Measurements from ENCODE around the gene ARHGAP45. TPM values are rescaled to one million over a fixed set of nuclear protein-coding genes. Genes with fewer than 3 reads are reported as not detected.

Gene ARHGAP45
- total and polyA plus RNA-seq, 4 donors: 5.1 to 17.4 (median 12.1) TPM

- WGBS (ENCODE audit: insufficient coverage): 94% methylated on average over 77 of the region's 77 CpGs
- Histone ChIP-seq H3K27me3 (ENCODE audit: control insufficient read depth, insufficient read depth, low read length) (no peaks in the 10 kb centered on the region), H3K4me3 (ENCODE audit: low read depth, low read length) (no peak overlapping the region)
Measured at GRCh38 chr19:1046836-1047695, 19.9 kb upstream of the ARHGAP45 start.

GRCh38 chr19:1047696-1048147, 19.2 kb upstream of the ARHGAP45 start:
- no peak for DNase-seq (ENCODE audit: low read depth in 4 of 6, low spot score in 6 of 6)
- no peaks in the 10 kb centered on the region for H3K27me3 ChIP-seq (ENCODE audit: control insufficient read depth, insufficient read depth, low read length)
- H3K4me1 ChIP-seq (ENCODE audit: control insufficient read depth, insufficient read depth, low read length): peaks cover 3% of the 10 kb centered on the region
- H3K36me3 ChIP-seq (ENCODE audit: control insufficient read depth, insufficient read depth, low read length): peaks cover 54% of the 10 kb centered on the region
- H3K27ac ChIP-seq (ENCODE audit: low read depth, low read length): no peak overlapping the region
- WGBS (ENCODE audit: insufficient coverage): 88% methylated on average over 13 of the region's 20 CpGs
- no peak overlapping the region for H3K4me3 ChIP-seq (ENCODE audit: low read depth, low read length)
- no peaks in the 10 kb centered on the region for H3K9me3 ChIP-seq (ENCODE audit: control insufficient read depth, insufficient read depth, low read length)

More at GRCh38 chr19:1046836-1047695, 19.9 kb upstream of the ARHGAP45 start:
- Histone ChIP-seq H3K36me3 (ENCODE audit: control insufficient read depth, insufficient read depth, low read length) (peaks cover 59% of the 10 kb centered on the region), H3K9me3 (ENCODE audit: control insufficient read depth, insufficient read depth, low read length) (no peaks in the 10 kb centered on the region), H3K27ac (ENCODE audit: low read depth, low read length) (no peak overlapping the region), H3K4me1 (ENCODE audit: control insufficient read depth, insufficient read depth, low read length) (peaks cover 6% of the 10 kb centered on the region)
- no peak for DNase-seq (ENCODE audit: low read depth in 4 of 6, low spot score in 6 of 6)

- Histone ChIP-seq H3K4me1 (ENCODE audit: control insufficient read depth, insufficient read depth, low read length) (no peaks in the 10 kb centered on the region), H3K9me3 (ENCODE audit: control insufficient read depth, insufficient read depth, low read length) (no peaks in the 10 kb centered on the region), H3K36me3 (ENCODE audit: control insufficient read depth, insufficient read depth, low read length) (peaks cover 55% of the 10 kb centered on the region), H3K27ac (ENCODE audit: low read depth, low read length) (no peak overlapping the region), H3K27me3 (ENCODE audit: control insufficient read depth, insufficient read depth, low read length) (no peaks in the 10 kb centered on the region), H3K4me3 (ENCODE audit: low read depth, low read length) (no peak overlapping the region)
- no peak for DNase-seq (ENCODE audit: low read depth in 4 of 6, low spot score in 6 of 6)
- WGBS (ENCODE audit: insufficient coverage): 82% methylated on average over 14 of the region's 17 CpGs
Measured at GRCh38 chr19:1049106-1049505, 17.9 kb upstream of the ARHGAP45 start.

- Histone ChIP-seq H3K36me3 (ENCODE audit: control insufficient read depth, insufficient read depth, low read length) (peaks cover 57% of the 10 kb centered on the region), H3K9me3 (ENCODE audit: control insufficient read depth, insufficient read depth, low read length) (no peaks in the 10 kb centered on the region), H3K27me3 (ENCODE audit: control insufficient read depth, insufficient read depth, low read length) (no peaks in the 10 kb centered on the region), H3K4me3 (ENCODE audit: low read depth, low read length) (no peak overlapping the region), H3K4me1 (ENCODE audit: control insufficient read depth, insufficient read depth, low read length) (no peaks in the 10 kb centered on the region), H3K27ac (ENCODE audit: low read depth, low read length) (no peak overlapping the region)
- WGBS (ENCODE audit: insufficient coverage): 37% methylated on average over 7 of the region's 11 CpGs
- no peak for DNase-seq (ENCODE audit: low read depth in 4 of 6, low spot score in 6 of 6)
Measured at GRCh38 chr19:1049800-1050199, 17.2 kb upstream of the ARHGAP45 start.

DNA sequence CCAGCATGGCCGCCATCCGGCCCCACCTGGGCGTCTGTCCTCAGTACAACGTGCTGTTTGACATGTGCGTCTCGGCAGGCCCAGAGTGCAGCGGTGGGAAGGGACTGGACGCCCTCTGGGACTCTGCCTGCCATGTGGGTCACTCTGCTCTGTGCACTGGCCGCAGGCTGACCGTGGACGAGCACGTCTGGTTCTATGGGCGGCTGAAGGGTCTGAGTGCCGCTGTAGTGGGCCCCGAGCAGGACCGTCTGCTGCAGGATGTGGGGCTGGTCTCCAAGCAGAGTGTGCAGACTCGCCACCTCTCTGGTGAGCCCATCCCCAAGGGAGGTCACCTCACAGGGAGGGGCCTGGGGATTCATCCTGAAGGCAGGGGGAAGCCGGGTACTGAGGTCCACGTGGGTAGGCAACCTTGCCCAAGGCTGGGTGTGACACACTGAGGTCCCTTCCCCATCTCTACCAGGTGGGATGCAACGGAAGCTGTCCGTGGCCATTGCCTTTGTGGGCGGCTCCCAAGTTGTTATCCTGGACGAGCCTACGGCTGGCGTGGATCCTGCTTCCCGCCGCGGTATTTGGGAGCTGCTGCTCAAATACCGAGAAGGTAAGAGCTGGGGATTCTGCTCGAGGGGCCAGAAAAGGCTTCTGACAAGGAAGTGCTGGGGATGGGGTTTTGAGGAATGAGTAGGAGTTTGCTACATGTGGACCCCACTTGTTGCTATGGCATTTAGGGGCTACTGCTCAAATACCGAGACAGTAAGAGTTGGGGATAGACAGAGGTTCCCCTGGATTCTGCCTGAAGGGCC, 15.8 kb upstream of the ARHGAP45 start:
- Histone ChIP-seq H3K4me3 (ENCODE audit: low read depth, low read length) (no peak overlapping the region), H3K4me1 (ENCODE audit: control insufficient read depth, insufficient read depth, low read length) (no peaks in the 10 kb centered on the region), H3K9me3 (ENCODE audit: control insufficient read depth, insufficient read depth, low read length) (no peaks in the 10 kb centered on the region), H3K27me3 (ENCODE audit: control insufficient read depth, insufficient read depth, low read length) (no peaks in the 10 kb centered on the region), H3K27ac (ENCODE audit: low read depth, low read length) (no peak overlapping the region), H3K36me3 (ENCODE audit: control insufficient read depth, insufficient read depth, low read length) (peaks cover 57% of the 10 kb centered on the region)
- DNase-seq (ENCODE audit: low read depth in 4 of 6, low spot score in 6 of 6): no peak
- 82% methylated on average over 31 of the region's 31 CpGs for WGBS (ENCODE audit: insufficient coverage)

DNA sequence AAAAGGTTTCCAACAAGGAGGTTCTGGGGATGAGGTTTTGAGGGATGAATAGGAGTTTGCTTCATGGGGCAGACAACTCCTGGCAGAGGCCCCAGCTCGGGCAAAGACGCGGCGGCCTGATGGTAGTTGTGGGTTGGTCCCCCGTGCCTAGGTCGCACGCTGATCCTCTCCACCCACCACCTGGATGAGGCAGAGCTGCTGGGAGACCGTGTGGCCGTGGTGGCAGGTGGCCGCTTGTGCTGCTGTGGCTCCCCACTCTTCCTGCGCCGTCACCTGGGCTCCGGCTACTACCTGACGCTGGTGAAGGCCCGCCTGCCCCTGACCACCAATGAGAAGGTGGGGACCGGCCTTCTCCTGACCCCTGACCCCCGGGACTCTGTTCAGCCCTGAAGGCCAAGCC, 15.2 kb upstream of the ARHGAP45 start:
- Histone ChIP-seq H3K27me3 (ENCODE audit: control insufficient read depth, insufficient read depth, low read length) (no peaks in the 10 kb centered on the region), H3K4me1 (ENCODE audit: control insufficient read depth, insufficient read depth, low read length) (no peaks in the 10 kb centered on the region), H3K36me3 (ENCODE audit: control insufficient read depth, insufficient read depth, low read length) (peaks cover 57% of the 10 kb centered on the region), H3K4me3 (ENCODE audit: low read depth, low read length) (no peak overlapping the region), H3K27ac (ENCODE audit: low read depth, low read length) (no peak overlapping the region), H3K9me3 (ENCODE audit: control insufficient read depth, insufficient read depth, low read length) (no peaks in the 10 kb centered on the region)
- no peak for DNase-seq (ENCODE audit: low read depth in 4 of 6, low spot score in 6 of 6)
- WGBS (ENCODE audit: insufficient coverage): 89% methylated on average over 10 of the region's 17 CpGs

DNA sequence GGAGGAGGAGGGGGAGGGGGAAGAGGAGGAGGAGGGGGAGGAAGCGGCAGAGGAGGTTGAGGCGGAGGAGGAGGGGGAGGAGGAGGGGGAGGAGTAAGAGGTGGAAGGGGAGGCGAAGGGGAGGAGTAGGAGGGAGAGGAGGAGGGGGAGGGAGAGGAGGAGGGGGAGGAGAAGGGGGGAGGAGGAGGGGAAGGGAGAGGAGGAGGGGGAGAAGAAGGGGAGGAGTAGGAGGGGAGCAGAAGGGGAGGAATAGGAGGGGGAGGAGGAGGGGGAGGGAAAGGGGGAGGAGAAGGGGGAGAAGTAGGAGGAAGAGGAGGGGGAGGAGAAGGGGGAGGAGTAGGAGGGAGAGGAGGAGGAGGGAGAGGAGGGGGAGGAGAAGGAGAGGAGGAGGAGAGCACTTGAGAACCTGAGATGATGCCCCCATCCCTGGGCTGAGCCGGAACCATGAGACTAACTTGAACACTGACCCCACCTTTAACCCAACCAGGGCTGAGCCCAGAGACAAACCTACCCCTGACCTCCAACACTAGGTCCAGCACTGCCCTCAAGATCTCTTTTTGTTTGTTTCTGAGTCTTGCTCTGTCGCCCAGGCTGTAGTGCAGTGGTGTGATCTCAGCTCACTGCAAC, 14.5 kb upstream of the ARHGAP45 start:
- H3K9me3 ChIP-seq (ENCODE audit: control insufficient read depth, insufficient read depth, low read length): peaks cover 6% of the 10 kb centered on the region
- no peak for DNase-seq (ENCODE audit: low read depth in 4 of 6, low spot score in 6 of 6)
- peaks cover 55% of the 10 kb centered on the region for H3K36me3 ChIP-seq (ENCODE audit: control insufficient read depth, insufficient read depth, low read length)
- H3K4me1 ChIP-seq (ENCODE audit: control insufficient read depth, insufficient read depth, low read length): no peaks in the 10 kb centered on the region
- H3K4me3 ChIP-seq (ENCODE audit: low read depth, low read length): no peak overlapping the region
- no peak overlapping the region for H3K27ac ChIP-seq (ENCODE audit: low read depth, low read length)
- H3K27me3 ChIP-seq (ENCODE audit: control insufficient read depth, insufficient read depth, low read length): no peaks in the 10 kb centered on the region
- no CpG with 5 or more reads among the region's 5 CpGs for WGBS (ENCODE audit: insufficient coverage)

DNA sequence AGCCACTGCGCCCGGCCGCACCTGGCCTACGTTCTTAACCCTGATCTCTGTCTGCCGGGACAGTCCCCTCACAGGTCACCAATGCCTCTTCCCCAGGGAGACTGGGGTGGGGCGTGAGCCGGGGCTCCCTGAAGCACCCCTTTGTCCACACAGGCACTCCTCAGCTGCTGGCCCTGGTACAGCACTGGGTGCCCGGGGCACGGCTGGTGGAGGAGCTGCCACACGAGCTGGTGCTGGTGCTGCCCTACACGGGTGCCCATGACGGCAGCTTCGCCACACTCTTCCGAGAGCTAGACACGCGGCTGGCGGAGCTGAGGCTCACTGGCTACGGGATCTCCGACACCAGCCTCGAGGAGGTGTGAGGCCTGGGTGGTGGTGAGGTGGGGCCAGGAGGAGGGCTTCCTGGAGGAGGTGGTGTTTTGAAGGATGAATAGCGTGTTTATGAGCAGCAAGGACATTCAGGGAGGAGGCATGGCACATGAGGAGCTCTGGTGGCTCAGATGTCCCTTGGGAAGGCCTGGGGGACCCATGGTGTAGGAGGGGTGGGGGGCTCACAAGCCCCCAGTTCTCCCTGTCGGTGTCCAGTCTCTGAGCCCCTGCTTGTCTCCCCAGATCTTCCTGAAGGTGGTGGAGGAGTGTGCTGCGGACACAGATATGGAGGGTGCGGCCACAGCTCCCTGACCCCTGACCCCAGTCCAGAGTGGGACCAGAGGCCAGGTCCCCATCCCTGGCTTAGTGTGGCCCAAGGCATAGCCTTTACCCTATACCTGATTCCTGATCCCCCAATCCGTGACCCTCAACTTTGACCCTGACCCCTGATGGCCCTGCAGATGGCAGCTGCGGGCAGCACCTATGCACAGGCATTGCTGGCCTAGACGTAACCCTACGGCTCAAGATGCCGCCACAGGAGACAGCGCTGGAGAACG, 13.5 kb upstream of the ARHGAP45 start:
- WGBS (ENCODE audit: insufficient coverage): 87% methylated on average over 30 of the region's 31 CpGs
- Histone ChIP-seq H3K4me1 (ENCODE audit: control insufficient read depth, insufficient read depth, low read length) (no peaks in the 10 kb centered on the region), H3K36me3 (ENCODE audit: control insufficient read depth, insufficient read depth, low read length) (peaks cover 49% of the 10 kb centered on the region), H3K4me3 (ENCODE audit: low read depth, low read length) (no peak overlapping the region), H3K27me3 (ENCODE audit: control insufficient read depth, insufficient read depth, low read length) (no peaks in the 10 kb centered on the region), H3K27ac (ENCODE audit: low read depth, low read length) (no peak overlapping the region), H3K9me3 (ENCODE audit: control insufficient read depth, insufficient read depth, low read length) (peaks cover 9% of the 10 kb centered on the region)
- DNase-seq (ENCODE audit: low read depth in 4 of 6, low spot score in 6 of 6): no peak

Data from spinal cord (tissue), 10 donors.